ENCODE results near the gene TFEB.

The TFEB gene

GRCh38 chr6:41726876-41727275 lies 8.5 kb downstream of the TFEB start:
- no peak overlapping the region for H3K27ac ChIP-seq
- H3K4me3 ChIP-seq, result no peak overlapping the region
- no peak for DNase-seq (ENCODE audit: low spot score)
- TF ChIP-seq CTCF (IDR thresholded peaks at IDR 0.05), result no peak

GRCh38 chr6:41724586-41725501 lies 10.6 kb downstream of the TFEB start:
- no peak for DNase-seq (ENCODE audit: low spot score)
- TF ChIP-seq CTCF (IDR thresholded peaks at IDR 0.05), result no peak
- Histone ChIP-seq H3K4me3 (no peak overlapping the region), H3K27ac (peak overlapping the region in 1 of 2 donors; percentile 29)

DNA sequence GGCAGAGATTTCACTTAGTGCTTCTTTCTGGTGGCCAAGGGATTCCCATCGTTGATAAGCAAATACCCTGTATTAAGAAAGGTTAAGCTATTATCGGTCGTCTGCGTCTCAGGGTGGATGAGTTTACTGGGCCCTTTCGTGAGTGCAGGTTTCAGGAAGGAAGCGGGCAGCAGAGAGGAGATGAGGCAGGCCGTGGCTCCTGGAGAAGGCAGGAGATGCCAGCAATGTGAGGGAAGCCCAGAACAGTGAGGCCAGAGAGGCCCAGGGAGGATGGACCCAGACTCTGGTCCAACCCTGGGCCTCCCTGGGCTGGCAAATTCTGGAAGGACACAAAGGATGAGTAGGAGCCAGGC lies 11.2 kb downstream of the TFEB start:
- Histone ChIP-seq H3K4me3 (no peak overlapping the region), H3K27ac (peak overlapping the region in 1 of 2 donors; percentile 29)
- no peak for TF ChIP-seq CTCF (IDR thresholded peaks at IDR 0.05)
- DNase-seq (ENCODE audit: low spot score), result no peak

GRCh38 chr6:41723530-41724227 lies 11.7 kb downstream of the TFEB start:
- TF ChIP-seq CTCF (IDR thresholded peaks at IDR 0.05), result no peak
- no peak for DNase-seq (ENCODE audit: low spot score)
- Histone ChIP-seq H3K27ac (peak overlapping the region; percentile 20 to 29), H3K4me3 (no peak overlapping the region)

DNA sequence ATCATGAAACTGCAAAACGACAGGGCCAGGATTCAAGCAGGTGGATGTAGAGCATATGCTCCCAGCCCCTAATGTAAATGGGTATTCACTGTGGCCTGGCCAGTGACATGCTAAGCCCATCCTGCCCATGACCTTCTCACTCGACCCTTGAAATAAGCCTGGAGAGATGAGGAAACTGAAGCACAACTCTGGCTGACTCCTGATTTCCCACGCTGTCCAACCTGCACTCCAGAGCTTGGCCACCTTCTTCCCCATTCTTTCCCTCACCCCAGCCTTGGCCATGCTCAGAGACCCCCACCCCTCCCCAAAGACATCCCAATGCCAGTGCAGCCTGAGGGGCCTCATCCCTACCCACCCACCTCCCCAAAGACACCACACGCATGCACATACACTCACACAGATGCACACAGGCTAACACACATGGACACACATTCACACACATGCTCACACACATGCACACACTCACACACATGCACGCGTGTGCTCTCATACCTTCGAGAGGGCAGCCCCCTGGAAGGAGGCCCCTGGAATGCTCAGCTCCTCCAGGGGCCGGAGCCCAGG lies 12.4 kb downstream of the TFEB start:
- no peak for TF ChIP-seq CTCF (IDR thresholded peaks at IDR 0.05)
- Histone ChIP-seq H3K27ac (peak overlapping the region in 1 of 2 donors; percentile 29), H3K4me3 (peak overlapping the region; percentile 44)
- DNase-seq (ENCODE audit: low spot score), result no peak

- TF ChIP-seq CTCF (IDR thresholded peaks at IDR 0.05), result no peak
- no peak overlapping the region for H3K27ac ChIP-seq
- DNase-seq (ENCODE audit: low spot score), result no peak
- H3K4me3 ChIP-seq, result no peak overlapping the region
Observed at GRCh38 chr6:41721414-41721813, 14.0 kb downstream of the TFEB start.

Data from coronary artery (tissue), 2 donors.